Raji (cell line): Measurements from ENCODE around the gene UBAP2L.

Source experiments
- POLR2A ChIP-seq: IDR thresholded peaks from 2 replicates; pipeline ENCODE4 v1.6.1; 2011; ENCODE audit warnings: low read depth, low read length, control low read depth; ENCODE audit not compliant: insufficient read depth

The UBAP2L gene

DNA sequence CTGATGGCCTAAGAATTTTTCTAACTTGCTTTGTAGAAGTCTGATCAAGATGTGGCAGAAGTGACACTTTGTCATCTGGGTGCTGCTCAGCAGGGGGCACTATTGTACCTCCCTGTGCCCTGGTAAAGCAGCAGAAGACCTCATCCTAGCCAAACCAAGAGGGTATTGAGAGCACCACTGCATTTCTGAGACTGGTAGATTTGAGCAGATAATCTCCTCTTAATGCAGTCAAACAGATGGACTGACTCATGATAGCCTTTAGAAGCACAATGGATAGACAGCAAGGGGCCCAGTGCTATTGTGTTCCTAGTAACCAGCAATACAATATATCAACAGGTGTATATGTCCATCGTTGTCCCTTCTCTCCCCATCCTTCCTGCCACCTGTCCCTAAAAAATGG lies 34.6 kb upstream of the UBAP2L start:
- no peak for TF ChIP-seq POLR2A

DNA sequence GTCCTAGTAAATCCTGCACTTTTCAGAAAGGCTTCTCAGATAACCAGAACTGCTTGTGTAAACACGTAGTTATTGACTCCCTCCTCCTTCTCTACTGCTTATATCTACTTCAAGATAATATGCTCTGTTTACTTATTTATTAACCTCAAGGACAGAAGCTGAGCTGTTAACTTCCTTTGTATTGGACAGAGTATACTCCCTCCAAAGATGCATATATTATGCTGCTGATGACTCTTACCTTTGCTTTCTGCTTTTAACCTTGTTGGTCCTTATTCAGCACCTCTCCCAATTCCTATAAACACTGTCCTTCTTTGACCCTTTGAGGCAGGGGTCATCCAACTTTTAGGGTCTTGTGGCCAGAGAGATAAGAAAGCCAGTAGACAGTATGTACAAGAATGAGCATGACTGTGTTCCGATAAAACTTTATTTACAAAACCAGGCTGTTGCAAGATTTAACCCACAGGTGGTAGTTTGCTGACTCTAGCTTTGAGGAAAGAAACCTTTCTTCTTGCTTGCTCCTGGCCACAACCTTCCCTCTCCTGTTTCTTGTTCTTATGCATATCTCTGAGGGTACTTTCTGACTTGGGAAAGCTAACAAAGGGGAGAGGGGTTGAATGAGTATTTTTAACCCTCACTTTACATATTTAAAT lies 33.8 kb upstream of the UBAP2L start:
- TF ChIP-seq POLR2A: no peak

DNA sequence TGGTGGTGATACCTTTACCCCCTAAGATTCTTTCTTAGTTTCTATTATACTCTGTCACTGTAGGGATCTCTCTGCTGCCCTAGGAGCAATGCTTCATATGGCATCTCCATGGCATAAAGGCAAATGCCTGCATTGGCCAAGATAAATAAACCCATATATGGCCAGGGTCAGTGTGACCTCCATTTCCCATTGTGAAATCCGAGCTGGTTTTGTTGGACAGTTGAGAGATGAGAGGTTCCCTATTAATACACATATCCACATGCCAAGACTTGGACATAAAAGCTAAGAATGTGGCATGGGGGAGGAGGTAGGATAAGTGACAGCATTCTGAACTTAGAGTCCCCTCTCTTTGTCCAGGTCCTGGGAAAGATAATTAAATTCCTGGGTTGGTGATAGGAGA lies 30.2 kb upstream of the UBAP2L start:
- no peak for TF ChIP-seq POLR2A

DNA sequence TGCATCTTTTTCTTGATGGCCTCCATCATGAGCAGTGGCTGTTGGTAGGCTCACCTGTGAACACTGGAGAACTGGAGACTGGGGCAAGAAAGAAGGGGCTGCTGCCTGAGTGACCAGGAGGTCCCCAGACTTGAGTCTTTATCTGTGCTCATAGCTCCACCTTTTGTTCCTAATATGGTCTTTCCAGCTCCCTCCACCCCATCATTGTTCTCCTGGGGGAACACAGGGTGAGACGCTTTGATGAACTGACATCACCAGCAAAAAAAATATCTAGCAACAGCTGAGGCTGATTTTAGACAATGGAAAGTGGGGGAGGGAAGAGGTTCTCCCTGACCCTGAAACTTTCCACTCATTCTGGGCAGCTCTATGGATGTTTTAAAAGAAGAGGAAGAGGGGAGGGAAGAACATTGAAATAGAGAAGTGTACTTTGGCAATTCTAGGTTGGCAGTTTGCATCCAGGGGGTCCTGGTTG lies 28.7 kb upstream of the UBAP2L start, which contains the start of gene TPM3:
TPM3 (minus strand) TSS at position 111 of the 472 bp plus-strand sequence; CDS start at position 29, 82 bp downstream.
- no peak for TF ChIP-seq POLR2A

DNA sequence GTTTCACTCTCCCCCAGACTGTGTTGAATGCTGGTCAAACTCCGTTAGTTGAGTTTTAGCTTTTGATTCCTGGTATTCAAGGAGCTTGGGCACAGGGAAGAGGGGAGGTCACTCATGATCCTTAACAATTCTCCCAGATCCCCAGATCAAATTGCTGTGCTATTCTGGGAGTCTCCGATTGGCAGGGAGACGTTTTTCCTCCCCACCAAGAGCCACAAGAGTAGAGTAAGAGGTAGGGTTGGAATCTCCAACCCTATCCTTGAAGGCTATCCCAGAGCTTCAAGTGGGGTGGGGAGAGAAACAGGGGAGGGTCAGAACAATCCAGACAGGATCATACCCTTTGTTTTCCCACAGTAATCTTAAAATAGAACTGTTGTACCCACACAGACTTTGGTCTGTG lies 28.3 kb upstream of the UBAP2L start:
- TF ChIP-seq POLR2A: no peak

DNA sequence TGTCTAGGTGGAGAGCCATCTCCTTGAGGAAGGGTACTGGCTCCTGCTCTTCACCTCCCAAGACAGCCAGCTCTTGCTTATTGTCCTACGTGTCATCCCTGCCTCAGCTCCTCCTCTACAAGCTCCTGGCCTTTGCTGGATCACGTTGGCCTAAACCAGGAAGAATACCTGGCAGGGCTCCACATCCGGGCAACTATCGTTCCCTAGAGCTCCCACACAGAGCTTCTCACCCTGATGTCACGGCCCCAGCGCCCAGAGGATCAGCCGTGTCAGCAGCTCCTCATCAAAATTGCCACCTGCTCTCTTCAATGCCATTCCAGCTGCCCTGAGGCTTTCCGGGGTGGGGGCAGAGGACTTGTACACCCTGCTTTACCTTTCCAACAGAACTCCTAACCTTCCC lies 26.9 kb upstream of the UBAP2L start:
- no peak for TF ChIP-seq POLR2A

DNA sequence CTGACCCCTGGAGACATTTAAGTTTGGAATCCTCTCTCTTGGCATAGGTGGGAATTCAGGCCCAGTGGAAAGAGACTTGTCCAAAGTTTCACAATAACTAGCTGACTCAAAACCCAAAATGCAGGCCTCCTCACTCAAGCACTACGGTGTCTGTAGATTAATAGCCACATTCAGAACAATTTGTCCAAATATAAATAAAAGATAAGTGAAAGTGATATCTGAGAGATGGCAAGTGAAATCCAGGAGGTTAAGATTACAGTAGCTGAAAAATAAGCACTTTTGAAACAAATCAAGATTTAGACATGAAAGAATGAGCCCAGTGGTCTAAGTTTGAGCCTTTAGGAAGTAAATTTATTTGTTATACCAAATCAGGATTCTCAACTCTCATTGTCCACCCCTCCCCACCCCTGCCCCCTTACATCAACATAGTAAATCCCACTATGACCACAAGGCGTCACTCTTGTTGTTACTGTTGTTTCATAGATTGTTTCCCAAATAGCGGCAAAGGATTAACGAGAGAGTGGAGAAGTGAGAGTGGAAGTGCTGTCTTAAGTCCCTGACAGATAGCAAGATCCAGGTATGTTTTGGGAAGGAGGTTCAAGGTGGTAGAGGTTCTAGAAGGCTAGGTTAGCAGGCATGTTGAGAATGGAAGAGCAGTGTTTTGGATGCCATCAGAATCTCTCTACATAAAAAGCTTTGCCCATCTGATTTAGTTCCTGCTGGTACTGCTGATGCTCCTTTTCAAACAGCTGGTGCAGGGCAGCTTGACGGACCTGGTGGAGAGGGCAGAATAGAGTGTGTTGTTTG lies 21.8 kb upstream of the UBAP2L start:
- TF ChIP-seq POLR2A: no peak

DNA sequence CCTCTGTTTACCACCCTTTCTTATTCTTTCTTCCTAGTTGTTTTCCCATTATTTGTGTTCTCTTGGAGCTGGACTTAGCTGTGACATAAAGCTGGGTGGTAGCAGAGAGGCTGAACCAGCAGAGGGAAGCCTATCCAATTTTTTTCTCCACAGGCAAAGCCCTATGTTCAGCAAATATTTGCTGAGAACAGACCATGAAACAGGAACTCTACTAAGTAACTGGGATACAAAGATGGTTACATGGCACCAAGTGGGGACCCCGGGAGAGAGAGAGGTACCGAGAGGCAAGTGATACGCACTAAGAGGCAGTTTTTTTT lies 21.2 kb upstream of the UBAP2L start:
- TF ChIP-seq POLR2A: no peak

DNA sequence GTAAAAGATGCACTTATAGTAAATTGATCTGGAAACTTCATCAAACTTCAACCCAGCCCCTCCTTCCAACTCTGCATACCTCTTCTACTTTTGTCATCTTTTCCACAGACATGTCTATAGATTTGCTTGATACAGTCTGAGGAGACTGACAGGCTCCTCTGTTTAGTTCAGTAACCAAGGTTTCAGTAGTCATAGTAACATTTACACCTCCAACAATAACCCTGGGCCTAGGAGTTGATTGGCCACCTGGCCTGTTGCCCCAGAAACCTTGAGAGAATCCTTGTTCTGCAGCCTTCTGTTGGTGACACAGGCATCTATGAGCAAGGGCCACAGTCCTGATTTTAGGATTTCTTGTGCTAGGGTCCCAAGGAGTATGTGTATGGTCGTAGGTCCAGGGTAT lies 14.6 kb upstream of the UBAP2L start, which contains the start of gene CFAP141:
CFAP141 (minus strand) TSS at position 138 of the 400 bp plus-strand sequence; CDS start at position 112, 26 bp downstream.
- no peak for TF ChIP-seq POLR2A

DNA sequence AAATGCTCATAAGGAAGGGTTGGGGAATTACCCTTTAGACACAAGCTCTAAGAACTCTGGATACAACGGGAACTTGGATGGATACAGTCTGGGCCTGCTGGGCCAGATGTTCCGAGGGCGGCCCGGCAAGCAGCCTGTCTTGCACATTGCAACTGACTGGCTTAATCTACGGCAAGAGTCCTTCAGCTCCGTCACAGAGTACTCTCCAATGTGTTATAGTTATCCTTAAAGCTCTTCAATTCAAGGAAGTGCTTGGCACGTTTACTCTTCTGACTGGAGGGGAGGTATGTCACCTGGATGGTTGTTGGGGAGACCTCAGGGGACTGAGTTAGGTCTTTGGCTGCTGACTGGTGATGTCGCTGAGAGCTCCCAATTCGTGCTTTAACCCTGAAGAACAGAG lies 13.5 kb upstream of the UBAP2L start:
- no peak for TF ChIP-seq POLR2A

DNA sequence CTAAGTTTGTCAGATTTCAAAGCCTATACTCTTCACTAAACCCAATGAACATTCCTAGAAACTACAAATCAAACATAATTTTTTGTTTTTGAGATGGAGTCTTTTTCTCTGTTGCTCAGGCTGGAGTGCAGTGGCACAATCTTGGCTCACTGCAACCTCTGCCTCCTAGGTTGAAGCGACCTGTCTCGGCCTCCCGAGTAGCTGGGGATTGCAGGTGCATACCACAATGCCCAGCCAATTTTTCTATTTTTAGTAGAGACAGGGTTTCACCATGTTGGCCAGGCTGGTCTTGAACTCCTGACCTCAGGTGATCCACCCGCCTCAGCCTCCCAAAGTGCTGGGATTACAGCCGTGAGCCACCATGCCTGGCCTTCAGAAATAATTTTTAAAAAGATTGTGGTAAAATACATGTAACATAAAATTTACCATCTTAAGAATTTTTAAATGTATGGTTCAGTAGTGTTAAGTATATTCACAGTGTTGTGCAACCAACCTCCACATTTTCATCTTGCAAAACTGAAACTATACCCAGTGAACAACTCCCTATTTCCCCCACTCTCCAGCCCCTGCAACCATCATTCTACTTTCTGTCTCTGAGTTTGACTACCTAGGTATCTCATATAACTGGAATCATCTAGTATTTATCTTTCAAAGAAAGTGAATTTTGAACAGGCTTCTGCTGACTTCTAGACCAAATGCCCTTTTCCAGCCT lies 11.9 kb upstream of the UBAP2L start:
- no peak for TF ChIP-seq POLR2A

DNA sequence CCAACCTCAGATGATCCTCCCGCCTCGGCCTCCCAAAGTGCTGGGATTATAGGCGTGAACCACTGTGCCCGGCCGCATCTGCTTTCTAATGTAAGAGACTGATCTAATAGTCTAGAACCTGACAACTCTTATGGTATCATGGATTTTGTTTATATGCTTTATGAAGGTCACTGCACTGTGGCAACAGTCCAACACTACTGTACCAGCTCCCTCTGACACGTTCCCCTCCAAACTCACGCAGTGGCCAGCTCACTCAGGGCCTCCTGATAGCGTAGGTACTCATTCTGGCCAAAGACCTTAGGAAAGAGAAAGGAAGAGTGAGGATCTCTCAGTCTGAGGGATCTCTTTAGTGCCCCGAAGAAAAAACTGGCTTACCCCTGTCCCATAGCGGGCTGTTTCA lies 8.7 kb upstream of the UBAP2L start:
- no peak for TF ChIP-seq POLR2A

DNA sequence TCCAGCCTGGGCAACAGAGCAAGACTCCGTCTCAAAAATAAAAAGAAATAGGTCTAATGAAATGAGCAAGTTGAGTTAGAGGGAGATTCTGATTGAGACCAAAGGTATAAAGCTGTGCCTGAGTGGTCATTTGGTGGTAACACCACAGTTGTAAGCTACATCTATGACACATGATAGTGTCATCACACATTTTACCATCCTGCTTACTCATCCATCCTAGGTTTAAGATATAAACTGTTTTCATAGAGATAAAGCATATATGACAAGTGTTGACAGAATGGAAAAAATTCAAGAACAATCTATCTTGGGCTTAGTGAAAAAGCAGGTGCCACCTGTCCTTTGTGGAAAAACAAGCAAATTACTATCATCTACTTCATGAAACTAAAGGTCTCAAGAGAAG lies 7.5 kb upstream of the UBAP2L start:
- no peak for TF ChIP-seq POLR2A

DNA sequence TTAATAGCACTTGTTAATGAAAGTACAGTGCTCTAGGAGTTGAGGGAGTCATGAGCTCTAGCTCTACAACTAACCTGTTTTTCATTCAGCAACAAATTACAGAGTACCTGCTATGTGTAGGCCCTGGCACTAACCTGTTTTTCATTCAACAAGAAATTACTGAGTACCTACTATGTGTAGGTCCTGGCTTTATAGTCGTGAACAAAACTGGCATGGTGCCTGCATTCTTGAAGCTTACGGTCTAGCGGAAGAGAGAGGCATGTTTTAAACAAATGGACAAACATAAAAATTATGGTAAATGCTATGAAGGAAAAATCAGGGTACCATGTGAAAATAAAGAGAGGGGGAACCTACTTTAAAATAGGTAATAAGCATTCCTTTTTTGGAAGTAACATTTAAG lies 2.2 kb upstream of the UBAP2L start:
- no peak for TF ChIP-seq POLR2A

DNA sequence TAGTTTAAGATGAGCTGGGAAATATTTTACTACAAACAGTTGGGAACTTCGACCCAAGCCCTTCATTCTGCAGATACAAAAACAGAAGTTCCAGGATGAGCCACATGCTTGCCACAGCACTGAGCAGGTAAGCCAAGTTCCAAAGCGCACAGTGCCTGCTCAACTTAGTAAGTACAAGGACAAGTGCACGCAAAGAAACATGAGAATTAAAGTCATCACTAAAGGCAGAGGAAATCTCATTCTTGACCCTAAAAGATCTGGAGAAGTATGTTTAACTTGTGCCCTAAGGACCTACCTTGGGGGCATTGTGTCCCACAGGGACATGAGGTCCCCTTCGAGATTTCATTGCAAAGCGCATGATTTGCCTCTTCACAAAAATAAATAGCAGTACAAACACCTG lies 1.2 kb upstream of the UBAP2L start:
- TF ChIP-seq POLR2A: no peak

DNA sequence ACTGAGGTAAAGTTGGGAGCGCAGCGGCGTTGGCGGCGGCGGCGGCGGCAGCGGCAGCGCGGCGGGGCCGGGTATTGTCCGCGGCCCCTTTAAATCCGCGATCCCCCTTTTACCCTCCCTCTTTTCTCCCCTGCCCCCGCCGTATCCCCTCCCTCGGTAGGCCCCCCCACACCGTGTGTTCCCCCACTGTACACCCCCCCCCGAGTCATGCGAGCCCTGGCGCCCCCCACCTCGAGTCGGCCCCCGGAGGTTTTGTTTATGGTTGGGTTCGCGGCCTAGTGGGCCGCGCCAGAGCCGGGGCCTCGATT lies 169 bp downstream of the UBAP2L start:
- no peak for TF ChIP-seq POLR2A

DNA sequence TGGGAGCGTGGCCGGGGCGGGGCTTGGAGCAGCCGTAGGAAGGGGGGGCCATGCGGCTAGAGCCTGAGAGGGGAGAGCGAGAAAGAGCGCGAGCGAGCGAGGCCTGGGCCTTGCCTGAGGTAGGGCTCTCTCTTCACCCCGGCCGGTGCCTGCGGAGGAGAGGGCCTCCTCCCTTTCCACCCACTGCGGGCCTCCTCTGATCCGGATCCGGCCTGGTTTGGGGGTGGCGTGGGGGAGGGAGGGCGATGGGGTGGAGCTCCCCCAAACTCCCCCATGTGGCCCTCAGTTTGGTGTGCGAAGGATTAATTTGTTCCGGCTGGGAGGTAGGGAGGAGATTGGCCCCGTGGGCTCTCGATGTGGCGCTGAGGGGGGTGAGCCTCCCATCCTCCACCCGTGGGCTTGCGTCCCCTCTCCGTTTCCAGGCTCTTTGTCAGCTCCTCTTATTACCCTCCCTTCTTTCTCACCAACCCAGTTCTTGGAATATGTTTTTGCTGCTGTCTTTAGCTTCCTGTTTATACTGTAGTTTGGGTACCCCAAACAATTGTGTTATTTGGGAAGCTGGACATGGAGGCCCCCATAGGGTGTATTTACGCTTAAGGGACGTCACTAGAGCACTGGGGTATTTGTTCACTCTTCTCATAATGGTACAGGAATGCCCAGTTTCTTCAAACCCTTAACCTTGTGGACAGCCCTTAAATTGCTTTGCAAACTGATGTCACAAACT lies 685 bp downstream of the UBAP2L start:
- peak; percentile 24; the same call in 1 of the 2 replicates for TF ChIP-seq POLR2A
